NCI-H2196 treated with DMSO at 0.1 percent for 48 hours (cell line): ENCODE results near the gene EBF4.
"Not testable (repeated sequence)": the region's sequence is repeated elsewhere in the genome, so short reads cannot be mapped to it uniquely, and the experiment has no call there.

Experiments used
- DNase-seq: peaks from one replicate; lab custom pipeline; 2025; ENCODE audit not compliant: unreplicated experiment; lab: John Stamatoyannopoulos, UW

The EBF4 gene

GRCh38 chr20:2755451-2756055 is 63.0 kb downstream of the EBF4 start:
- DNase-seq = no peak

GRCh38 chr20:2756056-2756611 is 63.6 kb downstream of the EBF4 start:
- DNase-seq = no peak

GRCh38 chr20:2757001-2757400 is 64.4 kb downstream of the EBF4 start:
- no peak for DNase-seq

- DNase-seq = no peak
Measured at GRCh38 chr20:2757969-2758368, 65.4 kb downstream of the EBF4 start.

- no peak for DNase-seq
Measured at GRCh38 chr20:2759143-2759542, 66.6 kb downstream of the EBF4 start.

- DNase-seq = no peak
Measured at GRCh38 chr20:2759603-2760296, 67.2 kb downstream of the EBF4 start.

DNA sequence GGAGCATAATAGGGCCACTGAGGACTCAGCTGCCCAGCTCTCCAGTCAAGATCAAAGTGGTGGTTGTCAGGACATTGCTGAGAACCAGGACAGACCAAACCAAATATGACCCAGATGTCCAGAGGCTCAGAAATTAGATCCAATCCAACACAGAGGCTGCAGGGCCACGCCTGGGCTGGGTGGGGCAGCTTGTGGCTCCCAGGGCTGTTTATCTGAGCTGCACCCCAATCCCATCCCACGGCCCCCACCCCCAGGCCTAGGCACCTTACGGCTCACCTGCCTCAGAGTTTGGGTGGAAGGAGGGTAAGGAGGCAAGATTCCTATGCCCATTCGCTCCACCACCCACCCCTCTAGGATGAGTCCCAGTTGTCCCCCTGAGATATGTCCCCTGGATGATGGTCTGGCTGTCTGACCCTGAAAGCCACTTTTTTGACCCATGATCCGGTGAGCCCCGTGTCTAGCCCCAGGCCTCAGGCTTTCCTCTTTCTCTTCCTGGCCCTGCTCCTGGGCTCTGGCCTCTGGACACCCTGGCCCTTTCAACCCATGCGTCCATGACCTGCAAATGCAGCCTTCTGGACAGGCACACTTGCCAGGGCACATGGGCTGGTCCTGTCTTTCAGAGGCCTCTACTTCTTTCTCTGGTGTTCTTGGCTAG is 67.8 kb downstream of the EBF4 start:
- DNase-seq = no peak

DNA sequence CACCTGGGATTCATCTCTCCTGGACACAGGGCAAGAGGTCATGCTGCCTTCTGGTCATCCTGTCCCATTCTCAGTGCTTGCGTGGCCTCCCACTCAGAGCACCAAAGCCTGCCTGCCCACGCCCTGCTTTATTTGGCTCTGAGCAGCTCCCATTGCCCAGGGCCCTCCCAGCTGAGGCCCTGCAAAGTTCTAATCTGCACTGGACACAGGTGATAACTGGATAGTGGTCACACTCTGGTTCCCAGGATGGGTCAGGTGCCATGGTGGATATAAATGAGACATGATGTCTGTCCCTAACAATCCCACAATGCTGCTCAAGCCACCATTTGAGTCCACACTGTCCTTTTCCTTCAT is 68.3 kb downstream of the EBF4 start:
- DNase-seq = no peak

DNA sequence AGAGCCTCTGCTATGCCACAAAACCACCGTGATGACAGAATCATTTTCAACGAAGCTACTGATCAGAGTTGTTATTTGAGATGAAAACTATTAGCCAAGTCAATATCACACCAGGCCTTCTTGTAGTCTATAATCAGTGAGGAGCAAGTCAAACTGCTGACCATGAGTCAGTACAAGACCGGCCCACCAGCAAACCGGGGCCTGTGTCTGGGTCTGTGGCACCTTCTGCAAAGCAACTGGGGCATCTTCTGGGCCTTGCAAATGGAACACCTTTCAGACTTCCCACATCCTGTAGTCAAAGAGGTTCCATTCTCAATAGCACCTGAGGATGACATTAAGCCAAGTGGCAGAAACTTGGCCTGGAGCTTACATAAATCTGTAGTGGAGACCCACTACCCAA is 69.3 kb downstream of the EBF4 start:
- DNase-seq = no peak

DNA sequence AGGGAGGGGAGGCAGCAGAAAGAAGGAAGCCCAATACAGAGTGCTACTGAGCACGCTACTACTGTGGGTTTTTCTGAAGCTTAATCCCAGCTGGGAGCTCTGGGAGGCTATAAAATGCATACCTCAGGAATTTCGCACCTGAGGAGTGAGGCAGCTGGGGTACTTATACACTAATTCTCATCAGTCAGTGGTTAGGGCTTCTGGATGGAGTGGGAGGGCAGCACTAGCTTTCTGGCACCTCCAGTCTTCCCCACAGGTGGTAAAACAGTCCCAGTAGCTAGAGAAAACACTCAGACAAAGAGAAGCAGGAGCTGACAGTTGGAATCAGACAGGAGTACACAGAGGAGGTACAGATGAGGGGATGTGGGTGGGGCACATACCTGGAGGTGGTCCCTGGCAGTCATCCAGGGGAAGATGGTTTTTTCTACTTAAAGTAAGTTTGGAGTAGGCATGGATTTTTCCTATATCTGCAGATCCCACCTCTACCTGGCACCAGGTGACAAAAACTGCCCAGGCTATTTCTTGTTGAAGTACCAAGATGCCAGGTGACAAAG is 70.1 kb downstream of the EBF4 start:
- DNase-seq = no peak

GRCh38 chr20:2763186-2763585 is 70.6 kb downstream of the EBF4 start:
- no peak for DNase-seq

DNA sequence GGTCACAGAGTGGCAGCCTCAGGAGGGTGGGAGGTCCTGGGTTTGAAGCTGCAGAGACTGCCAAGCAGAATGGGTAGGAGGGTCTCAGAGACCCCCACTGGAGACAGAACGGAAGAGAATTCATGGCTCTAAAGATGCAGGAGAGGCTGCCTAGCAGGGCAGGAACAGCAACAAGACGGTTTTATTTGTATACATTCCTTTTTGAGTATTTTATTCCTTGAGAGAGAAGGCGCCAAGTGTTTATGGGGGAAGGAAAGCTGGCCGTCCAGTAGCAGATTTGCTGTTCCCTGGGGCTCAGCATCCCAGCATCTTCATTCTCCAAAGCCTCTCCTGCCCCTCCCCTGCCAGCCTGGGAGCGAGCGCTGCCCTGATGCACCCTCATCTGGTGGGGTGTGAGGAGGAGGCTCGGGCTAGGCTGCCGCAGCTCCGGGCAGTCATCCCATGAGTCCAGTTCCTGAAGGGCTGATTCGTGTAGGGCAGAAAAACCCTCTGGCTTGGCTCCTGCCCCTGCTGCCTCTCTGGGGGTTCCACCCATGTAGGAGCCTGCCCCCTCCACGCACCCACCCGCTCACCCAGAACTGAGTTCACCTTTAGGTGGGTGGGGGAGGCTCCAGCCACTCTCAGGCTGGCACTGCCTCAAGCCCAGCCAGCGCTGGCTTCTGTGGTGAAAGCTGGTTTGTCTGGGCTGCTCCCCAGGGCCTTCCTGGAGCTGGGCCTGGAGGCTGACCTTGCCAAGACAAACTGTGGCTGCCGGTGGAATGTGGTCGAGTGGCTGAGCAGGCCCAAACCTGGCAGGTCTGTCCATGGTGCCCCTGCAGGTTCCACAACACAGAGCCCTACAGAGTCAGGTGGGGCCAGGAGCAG is 75.4 kb downstream of the EBF4 start:
- peak; percentile 81 for DNase-seq

DNA sequence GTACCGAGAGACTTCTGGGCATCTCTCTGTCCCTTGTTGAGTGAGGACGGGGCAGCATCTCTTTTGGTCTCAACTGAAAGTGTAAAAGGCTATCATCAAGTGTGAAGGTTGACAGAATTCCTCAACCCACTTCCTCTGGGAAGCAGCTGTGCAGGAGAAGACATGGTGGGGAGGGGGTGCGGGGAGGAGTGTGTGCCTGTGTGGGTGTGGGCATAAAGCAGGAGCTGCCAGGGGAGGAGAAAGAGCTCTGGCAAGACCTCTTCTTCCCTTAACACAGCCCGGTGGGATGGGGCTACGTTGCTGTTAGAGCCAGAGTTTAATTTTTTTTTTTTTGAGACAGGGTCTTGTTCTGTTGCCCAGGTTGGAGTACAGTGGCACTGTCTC is 76.0 kb downstream of the EBF4 start:
- DNase-seq = no peak

- DNase-seq = not testable (repeated sequence)
Measured at GRCh38 chr20:2770091-2770490, 77.5 kb downstream of the EBF4 start.

- DNase-seq = no peak
Measured at GRCh38 chr20:2771631-2772080, 79.1 kb downstream of the EBF4 start.

- no peak for DNase-seq
Measured at GRCh38 chr20:2773812-2774211, 81.2 kb downstream of the EBF4 start.

DNA sequence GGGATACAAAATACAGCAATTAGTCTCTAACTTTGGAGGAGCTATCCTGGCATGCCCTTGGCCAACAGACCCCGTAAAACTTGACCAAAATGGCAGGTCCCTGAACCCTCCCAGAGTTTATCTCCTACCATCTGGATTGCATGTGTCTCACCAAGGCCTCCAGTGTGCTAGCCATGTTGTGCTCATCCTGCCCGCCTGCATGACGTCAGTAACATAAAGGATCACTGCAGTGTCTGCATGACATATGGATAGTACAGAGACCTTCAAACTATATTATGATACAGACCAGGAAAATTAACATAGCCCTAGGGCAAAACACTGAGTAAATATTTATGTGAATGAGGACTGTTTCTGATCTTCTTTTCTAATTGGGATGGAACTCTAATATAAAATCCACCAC is 82.6 kb downstream of the EBF4 start:
- DNase-seq = no peak

DNA sequence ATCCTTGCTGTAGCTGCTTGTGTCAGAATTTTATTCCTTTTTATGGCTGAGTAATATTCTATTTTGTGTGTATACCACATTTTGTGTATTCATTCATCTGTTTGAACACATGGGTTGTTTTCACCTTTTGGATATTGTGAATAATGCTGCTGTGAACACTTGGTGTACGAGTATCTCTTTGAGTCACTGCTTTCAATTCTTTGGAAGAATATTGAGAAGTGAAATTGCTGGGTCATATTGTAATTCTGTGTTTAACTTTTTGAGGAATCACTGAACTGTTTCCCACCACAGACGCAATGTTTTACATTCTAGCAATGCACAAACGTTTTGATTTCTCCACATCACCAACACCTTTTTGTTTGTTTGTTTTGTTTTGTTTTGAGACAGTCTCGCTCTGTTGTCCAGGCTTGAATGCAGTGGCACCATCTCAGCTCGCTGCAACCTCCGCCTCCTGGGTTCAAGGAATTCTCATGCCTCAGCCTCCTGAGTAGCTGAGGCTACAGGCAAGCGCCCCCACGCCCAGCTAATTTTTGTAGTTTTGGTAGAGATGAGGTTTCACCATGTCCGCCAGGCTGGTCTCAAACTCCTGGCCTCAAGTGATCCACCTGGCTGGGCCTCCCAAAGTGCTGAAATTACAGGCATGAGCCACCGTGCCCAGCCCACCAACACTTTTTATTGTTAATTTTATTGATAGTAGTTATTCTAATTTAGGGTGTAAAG is 86.2 kb downstream of the EBF4 start:
- no peak for DNase-seq

DNA sequence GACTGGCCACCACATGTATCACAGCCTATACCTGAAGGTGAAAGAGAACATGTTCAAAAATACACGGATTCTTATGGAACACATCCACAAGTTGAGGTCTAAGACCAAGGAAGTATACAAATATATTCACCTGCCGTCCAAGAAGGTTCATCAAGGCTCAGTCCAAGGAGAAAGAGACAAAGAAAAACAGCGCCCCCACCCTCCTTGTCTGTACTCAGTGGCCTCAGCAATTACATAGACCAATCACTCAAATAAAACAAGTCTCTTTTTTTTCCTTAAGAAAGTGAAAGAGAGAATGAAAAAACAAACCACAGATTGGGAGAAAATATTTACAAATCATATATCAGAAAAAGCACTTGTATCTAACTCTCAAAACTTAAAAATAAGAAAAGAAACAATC is 88.4 kb downstream of the EBF4 start:
- no peak for DNase-seq

GRCh38 chr20:2783908-2784566 is 91.5 kb downstream of the EBF4 start:
- DNase-seq = no peak
